ENCODE measurements around the gene A2M. TPM values are rescaled to one million over a fixed set of nuclear protein-coding genes. Genes with fewer than 3 reads are reported as not detected.

Gene A2M
- total RNA-seq, 1 experiment from 2014 or later = not detected

DNA sequence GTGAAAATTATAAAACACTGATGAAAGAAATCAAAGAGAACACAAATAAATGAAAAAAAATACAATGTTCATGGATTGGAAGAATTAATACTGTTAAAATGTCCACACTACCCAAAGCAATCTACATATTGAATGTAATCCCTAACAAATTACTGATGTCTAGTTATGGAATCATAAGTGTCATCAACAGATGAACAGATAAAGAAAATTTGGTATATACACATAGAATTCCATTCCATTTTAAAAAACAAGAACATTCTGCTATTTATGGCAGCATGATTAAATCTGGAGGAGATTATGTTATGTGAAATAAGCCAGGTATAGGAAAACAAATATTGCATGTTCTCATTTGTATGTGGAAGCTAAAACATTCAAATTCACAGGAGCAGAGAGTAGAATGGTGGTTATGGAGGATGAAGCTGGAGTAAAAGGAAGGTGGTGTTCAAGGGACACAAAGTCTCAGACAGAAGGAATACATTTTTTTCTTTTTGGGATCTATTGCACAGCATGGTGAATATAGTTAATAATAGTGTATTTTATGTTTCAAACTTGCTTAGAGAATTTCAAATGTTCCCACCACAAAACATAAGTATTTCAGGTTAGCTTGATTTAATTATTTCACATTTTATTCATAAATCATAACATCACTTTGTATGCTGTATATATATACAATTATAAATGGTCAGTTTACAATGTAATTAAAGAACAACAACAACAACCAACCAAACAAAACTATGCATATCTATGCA, 28.5 kb downstream of the A2M start:
- no peak overlapping the region for H3K4me3 ChIP-seq (ENCODE audit: low read length)
- H3K79me2 ChIP-seq (ENCODE audit: low read length) = no peaks in the 10 kb centered on the region
- no peak for DNase-seq
- H2AFZ ChIP-seq (ENCODE audit: low read length) = no peak overlapping the region
- no peak overlapping the region for H3K4me2 ChIP-seq (ENCODE audit: low read length)
- no TSS peak for BruUV-seq (replicated peaks)
- ATAC-seq = no peak
- intact Hi-C loops (cut with micrococcal nuclease) = no loop called here
- no peak overlapping the region for H3K27ac ChIP-seq (ENCODE audit: low read length)
- H3K27me3 ChIP-seq (ENCODE audit: low read length) = 0 out of 2 replicates have a peak, but pooled peaks cover 9% of the 10 kb centered on the region
- H3K9ac ChIP-seq (ENCODE audit: low read length) = no peak overlapping the region
- H4K20me1 ChIP-seq (ENCODE audit: low read length) = no peaks in the 10 kb centered on the region
- H3K4me1 ChIP-seq (ENCODE audit: insufficient read depth, low read length) = no peaks in the 10 kb centered on the region
- ChIA-PET POLR2A (ENCODE audit: unreplicated experiment) (interaction anchor here (0.7 kb wide), 1 partner anchor 1125 kb away, joined by 4 read pairs; the partner anchor contains the start of gene GABARAPL1), CTCF (interaction anchor here (0.7 kb wide), 1 partner anchor 144 kb away, joined by 3 read pairs; no protein-coding TSS in a partner anchor)
- H3K9me2 ChIP-seq (replicated peaks; ENCODE audit: low read length) = no peaks in the 10 kb centered on the region
- no peaks in the 10 kb centered on the region for H3K36me3 ChIP-seq (ENCODE audit: low read depth, low read length)
- no peak for TF ChIP-seq EZH2phosphoT487 (IDR thresholded peaks at IDR 0.05; ENCODE audit: borderline replicate concordance, low read length)
- H3F3A ChIP-seq (ENCODE audit: low read length, unreplicated experiment) = no peaks in the 10 kb centered on the region
- 0 out of 2 replicates have a peak, but pooled peaks cover 3% of the 10 kb centered on the region for H3K9me3 ChIP-seq (ENCODE audit: low read length)

DNA sequence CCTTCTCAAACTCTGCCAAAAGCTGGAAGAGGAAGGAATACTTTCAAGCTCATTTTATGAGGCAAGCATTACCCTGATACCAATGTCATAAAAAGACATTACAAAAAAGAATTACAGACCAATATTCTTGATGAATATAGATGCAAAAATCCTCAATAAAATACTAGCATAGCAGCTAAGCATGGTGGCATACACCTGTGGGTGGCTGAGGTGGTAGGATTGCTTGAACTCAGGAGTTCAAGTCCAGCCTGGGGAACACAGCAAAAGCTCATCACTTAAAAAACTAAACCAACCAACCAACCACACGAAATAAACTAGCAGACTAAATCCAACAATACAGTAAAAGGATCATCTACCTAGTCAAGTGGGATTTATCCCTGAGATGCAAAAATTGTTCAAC, 29.6 kb downstream of the A2M start:
- Histone ChIP-seq H3K4me3 (ENCODE audit: low read length) (no peak overlapping the region), H4K20me1 (ENCODE audit: low read length) (no peaks in the 10 kb centered on the region), H3F3A (ENCODE audit: low read length, unreplicated experiment) (no peaks in the 10 kb centered on the region), H3K9ac (ENCODE audit: low read length) (no peak overlapping the region), H3K9me3 (ENCODE audit: low read length) (0 out of 2 replicates have a peak, but pooled peaks cover 3% of the 10 kb centered on the region), H3K27me3 (ENCODE audit: low read length) (0 out of 2 replicates have a peak, but pooled peaks cover 6% of the 10 kb centered on the region), H3K9me2 (replicated peaks; ENCODE audit: low read length) (no peaks in the 10 kb centered on the region), H3K4me2 (ENCODE audit: low read length) (no peak overlapping the region), H3K36me3 (ENCODE audit: low read depth, low read length) (no peaks in the 10 kb centered on the region), H3K27ac (ENCODE audit: low read length) (no peak overlapping the region), H3K79me2 (ENCODE audit: low read length) (no peaks in the 10 kb centered on the region), H3K4me1 (ENCODE audit: insufficient read depth, low read length) (no peaks in the 10 kb centered on the region), H2AFZ (ENCODE audit: low read length) (no peak overlapping the region)
- CTCF ChIA-PET = no interaction called here
- TF ChIP-seq EZH2 (IDR thresholded peaks at IDR 0.05; ENCODE audit: low read length, unreplicated experiment) = no peak
- TF ChIP-seq, protein P1, sequence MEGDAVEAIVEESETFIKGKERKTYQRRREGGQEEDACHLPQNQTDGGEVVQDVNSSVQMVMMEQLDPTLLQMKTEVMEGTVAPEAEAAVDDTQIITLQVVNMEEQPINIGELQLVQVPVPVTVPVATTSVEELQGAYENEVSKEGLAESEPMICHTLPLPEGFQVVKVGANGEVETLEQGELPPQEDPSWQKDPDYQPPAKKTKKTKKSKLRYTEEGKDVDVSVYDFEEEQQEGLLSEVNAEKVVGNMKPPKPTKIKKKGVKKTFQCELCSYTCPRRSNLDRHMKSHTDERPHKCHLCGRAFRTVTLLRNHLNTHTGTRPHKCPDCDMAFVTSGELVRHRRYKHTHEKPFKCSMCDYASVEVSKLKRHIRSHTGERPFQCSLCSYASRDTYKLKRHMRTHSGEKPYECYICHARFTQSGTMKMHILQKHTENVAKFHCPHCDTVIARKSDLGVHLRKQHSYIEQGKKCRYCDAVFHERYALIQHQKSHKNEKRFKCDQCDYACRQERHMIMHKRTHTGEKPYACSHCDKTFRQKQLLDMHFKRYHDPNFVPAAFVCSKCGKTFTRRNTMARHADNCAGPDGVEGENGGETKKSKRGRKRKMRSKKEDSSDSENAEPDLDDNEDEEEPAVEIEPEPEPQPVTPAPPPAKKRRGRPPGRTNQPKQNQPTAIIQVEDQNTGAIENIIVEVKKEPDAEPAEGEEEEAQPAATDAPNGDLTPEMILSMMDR (conservative IDR thresholded peaks at IDR 0.05; ENCODE audit: low read depth, low read length) = no peak
- no peak for TF ChIP-seq EZH2phosphoT487 (IDR thresholded peaks at IDR 0.05; ENCODE audit: borderline replicate concordance, low read length)
- no TSS peak for BruUV-seq (replicated peaks)
- intact Hi-C loops (cut with micrococcal nuclease) = no loop called here
- no peak for DNase-seq
- no peak for ATAC-seq
- POLR2A ChIA-PET (ENCODE audit: unreplicated experiment) = no interaction called here

DNA sequence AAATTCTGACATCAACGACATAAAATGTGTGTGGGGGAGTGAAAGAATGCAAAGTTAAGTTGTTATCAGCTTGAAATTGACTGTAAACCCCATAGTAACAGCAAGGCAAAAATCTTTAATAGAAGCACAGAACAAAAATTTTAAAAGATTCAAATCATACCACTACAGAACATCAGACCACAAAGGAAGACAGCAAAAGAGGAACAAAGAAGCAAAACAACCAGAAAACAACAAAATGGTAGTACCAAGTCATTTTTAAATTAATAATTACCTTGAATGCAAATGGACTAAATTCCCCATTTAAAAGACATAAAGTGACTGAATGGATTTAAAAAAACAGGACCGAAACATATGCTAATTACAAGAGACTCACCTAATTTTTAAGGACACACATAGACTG, 31.3 kb downstream of the A2M start:
- no TSS peak for BruUV-seq (replicated peaks)
- H3K4me2 ChIP-seq (ENCODE audit: low read length) = no peak overlapping the region

More for the DNA sequence above, 31.3 kb downstream of the A2M start:
- Histone ChIP-seq H2AFZ (ENCODE audit: low read length) (no peak overlapping the region), H3K4me3 (ENCODE audit: low read length) (no peak overlapping the region), H3K9me2 (replicated peaks; ENCODE audit: low read length) (no peaks in the 10 kb centered on the region), H3K79me2 (ENCODE audit: low read length) (no peaks in the 10 kb centered on the region), H3K27ac (ENCODE audit: low read length) (no peak overlapping the region), H3K9me3 (ENCODE audit: low read length) (0 out of 2 replicates have a peak, but pooled peaks cover 3% of the 10 kb centered on the region), H3K9ac (ENCODE audit: low read length) (no peak overlapping the region), H3K36me3 (ENCODE audit: low read depth, low read length) (no peaks in the 10 kb centered on the region), H3F3A (ENCODE audit: low read length, unreplicated experiment) (no peaks in the 10 kb centered on the region), H3K27me3 (ENCODE audit: low read length) (no peaks in the 10 kb centered on the region), H4K20me1 (ENCODE audit: low read length) (no peaks in the 10 kb centered on the region), H3K4me1 (ENCODE audit: insufficient read depth, low read length) (no peaks in the 10 kb centered on the region)
- intact Hi-C loops (cut with micrococcal nuclease) = no loop called here
- DNase-seq (no peak), ATAC-seq (no peak)
- POLR2A ChIA-PET (ENCODE audit: unreplicated experiment) = no interaction called here
- TF ChIP-seq EZH2 (IDR thresholded peaks at IDR 0.05; ENCODE audit: low read length, unreplicated experiment) (no peak), EZH2phosphoT487 (IDR thresholded peaks at IDR 0.05; ENCODE audit: borderline replicate concordance, low read length) (no peak)
- TF ChIP-seq, protein P1 (conservative IDR thresholded peaks at IDR 0.05; ENCODE audit: low read depth, low read length) = no peak
- CTCF ChIA-PET = no interaction called here

All from PC-3 (cell line).